ENCODE measurements around the gene CBX4. TPM values are rescaled to one million over a fixed set of nuclear protein-coding genes. Genes with fewer than 3 reads are reported as not detected.

CBX4 gene
- polyA plus RNA-seq, 1 donor from 2014 or later: 31.9 TPM

DNA sequence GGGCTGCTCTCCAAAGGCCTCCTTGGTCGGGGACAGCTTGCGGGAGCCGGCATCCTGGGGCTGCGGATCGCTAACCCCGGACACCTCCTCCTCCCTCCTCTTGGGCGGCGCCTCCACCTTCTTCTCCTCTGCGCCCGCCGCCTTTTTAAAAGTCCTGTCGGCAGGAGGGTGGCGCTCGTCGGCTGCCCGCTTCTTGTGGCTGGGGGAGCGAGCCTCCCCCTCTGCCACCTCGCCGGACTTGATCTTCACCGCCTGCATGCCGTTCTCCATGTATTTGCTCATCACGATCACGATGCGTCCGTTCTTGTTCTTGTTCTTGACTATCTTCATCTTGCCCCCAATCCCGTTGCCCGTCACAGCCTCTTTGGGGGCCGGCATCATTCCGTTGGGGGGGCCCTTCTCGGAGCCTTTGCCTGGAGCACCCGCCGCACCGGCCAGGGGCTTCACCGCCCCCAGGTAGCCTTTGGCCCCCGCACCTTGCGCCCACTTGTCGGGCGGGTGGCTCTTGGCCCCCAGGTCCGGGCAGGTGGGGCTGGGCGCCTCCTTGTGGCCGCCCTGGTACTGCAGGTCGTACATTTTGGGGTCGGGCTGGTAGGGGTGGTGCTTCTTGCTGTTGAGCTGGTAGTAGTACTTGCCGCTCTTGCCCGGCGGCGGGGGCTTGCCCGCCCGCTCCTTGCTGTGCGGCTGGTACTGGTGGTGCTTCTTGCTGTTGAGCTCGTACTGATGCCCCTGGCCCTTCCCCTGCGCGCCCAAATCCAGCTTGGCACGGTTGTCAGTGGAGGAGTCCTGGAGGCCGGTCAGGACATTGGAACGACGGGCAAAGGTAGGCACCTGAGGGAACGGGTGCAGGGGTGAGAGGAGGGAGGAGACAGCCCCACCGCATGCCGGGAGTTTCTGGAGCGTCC, 4.4 kb downstream of the CBX4 start (continued):
- TF ChIP-seq SMC3 (conservative IDR thresholded peaks at IDR 0.05; ENCODE audit: poor library complexity) (peak; percentile 66), POLR2AphosphoS5 (IDR thresholded peaks at IDR 0.05) (no peak)

DNA sequence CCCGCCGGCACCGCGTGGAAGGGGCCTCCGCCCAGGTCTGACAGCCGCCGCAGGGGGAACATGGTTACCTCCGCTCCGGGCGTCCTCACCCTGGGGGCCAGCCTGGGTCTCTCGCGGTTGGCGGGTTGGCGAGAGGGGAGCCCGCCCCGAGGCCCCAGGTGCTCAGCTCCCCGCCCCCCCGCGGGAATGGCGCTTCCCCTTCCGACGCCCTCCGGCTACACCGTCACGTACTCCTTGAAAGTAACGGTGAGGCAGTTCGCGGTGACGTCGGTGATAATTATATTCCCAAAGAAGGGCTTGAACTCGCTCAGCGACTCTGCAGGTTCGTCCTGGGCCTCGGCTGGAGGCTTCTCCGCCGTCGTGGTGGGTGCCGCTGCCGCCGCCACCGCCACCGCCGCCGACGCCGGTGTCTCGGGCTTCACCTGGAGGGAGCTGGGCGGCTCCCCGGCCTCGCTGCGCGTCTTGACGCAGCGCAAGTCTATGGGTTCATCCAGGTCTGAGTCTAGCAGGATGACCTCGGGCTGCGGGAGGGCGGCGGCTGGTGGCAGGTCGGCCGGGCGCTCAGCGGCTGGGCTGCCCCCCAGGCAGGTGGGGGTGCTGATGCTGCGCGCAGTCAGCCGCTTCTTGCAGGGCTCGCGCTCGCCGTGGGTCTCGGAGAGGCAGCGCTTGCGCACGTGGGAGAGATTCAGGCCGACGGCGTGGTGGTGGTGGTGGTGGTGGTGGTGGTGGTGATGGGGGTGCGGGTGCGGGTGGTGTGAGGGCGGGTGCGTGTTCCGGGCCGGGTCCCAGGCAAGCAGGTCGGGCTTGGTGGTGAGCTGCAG, 5.3 kb downstream of the CBX4 start:
- Histone ChIP-seq H3K4me3 (ENCODE audit: low read length) (peak overlapping the region; percentile 83), H3K4me2 (ENCODE audit: low read length) (peak overlapping the region; percentile 62), H3K27me3 (ENCODE audit: insufficient read depth, low read depth, low read length) (peaks cover 18% of the 10 kb centered on the region)

More for the DNA sequence above, 5.3 kb downstream of the CBX4 start:
- H3K9ac ChIP-seq (ENCODE audit: low read length): peak overlapping the region; percentile 36
- TF ChIP-seq RAD21 (conservative IDR thresholded peaks at IDR 0.05) (no peak), SMC3 (conservative IDR thresholded peaks at IDR 0.05; ENCODE audit: poor library complexity) (no peak), EZH2 (IDR thresholded peaks at IDR 0.05; ENCODE audit: borderline replicate concordance, insufficient read depth, low read length, poor library complexity, severe bottlenecking) (no peak), POLR2AphosphoS5 (IDR thresholded peaks at IDR 0.05) (no peak), EP300 (conservative IDR thresholded peaks at IDR 0.05; ENCODE audit: poor library complexity, severe bottlenecking) (no peak)
- TF ChIP-seq, protein P1, sequence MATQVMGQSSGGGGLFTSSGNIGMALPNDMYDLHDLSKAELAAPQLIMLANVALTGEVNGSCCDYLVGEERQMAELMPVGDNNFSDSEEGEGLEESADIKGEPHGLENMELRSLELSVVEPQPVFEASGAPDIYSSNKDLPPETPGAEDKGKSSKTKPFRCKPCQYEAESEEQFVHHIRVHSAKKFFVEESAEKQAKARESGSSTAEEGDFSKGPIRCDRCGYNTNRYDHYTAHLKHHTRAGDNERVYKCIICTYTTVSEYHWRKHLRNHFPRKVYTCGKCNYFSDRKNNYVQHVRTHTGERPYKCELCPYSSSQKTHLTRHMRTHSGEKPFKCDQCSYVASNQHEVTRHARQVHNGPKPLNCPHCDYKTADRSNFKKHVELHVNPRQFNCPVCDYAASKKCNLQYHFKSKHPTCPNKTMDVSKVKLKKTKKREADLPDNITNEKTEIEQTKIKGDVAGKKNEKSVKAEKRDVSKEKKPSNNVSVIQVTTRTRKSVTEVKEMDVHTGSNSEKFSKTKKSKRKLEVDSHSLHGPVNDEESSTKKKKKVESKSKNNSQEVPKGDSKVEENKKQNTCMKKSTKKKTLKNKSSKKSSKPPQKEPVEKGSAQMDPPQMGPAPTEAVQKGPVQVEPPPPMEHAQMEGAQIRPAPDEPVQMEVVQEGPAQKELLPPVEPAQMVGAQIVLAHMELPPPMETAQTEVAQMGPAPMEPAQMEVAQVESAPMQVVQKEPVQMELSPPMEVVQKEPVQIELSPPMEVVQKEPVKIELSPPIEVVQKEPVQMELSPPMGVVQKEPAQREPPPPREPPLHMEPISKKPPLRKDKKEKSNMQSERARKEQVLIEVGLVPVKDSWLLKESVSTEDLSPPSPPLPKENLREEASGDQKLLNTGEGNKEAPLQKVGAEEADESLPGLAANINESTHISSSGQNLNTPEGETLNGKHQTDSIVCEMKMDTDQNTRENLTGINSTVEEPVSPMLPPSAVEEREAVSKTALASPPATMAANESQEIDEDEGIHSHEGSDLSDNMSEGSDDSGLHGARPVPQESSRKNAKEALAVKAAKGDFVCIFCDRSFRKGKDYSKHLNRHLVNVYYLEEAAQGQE (IDR thresholded peaks at IDR 0.05; ENCODE audit: borderline replicate concordance): no peak
- TF ChIP-seq, protein P2, sequence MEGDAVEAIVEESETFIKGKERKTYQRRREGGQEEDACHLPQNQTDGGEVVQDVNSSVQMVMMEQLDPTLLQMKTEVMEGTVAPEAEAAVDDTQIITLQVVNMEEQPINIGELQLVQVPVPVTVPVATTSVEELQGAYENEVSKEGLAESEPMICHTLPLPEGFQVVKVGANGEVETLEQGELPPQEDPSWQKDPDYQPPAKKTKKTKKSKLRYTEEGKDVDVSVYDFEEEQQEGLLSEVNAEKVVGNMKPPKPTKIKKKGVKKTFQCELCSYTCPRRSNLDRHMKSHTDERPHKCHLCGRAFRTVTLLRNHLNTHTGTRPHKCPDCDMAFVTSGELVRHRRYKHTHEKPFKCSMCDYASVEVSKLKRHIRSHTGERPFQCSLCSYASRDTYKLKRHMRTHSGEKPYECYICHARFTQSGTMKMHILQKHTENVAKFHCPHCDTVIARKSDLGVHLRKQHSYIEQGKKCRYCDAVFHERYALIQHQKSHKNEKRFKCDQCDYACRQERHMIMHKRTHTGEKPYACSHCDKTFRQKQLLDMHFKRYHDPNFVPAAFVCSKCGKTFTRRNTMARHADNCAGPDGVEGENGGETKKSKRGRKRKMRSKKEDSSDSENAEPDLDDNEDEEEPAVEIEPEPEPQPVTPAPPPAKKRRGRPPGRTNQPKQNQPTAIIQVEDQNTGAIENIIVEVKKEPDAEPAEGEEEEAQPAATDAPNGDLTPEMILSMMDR (IDR thresholded peaks at IDR 0.05; ENCODE audit: poor library complexity, severe bottlenecking): no peak
- peaks cover 43% of the 10 kb centered on the region for H3K79me2 ChIP-seq (replicated peaks; ENCODE audit: insufficient read depth, low read length)
- H3K9me3 ChIP-seq (ENCODE audit: low read length): no peaks in the 10 kb centered on the region
- H2AFZ ChIP-seq (ENCODE audit: low read depth, low read length): no peak overlapping the region
- no peak overlapping the region for H3K27ac ChIP-seq (ENCODE audit: low read length)
- H3K36me3 ChIP-seq (ENCODE audit: insufficient read depth, low read length): no peaks in the 10 kb centered on the region
- peaks cover 3% of the 10 kb centered on the region for H3F3A ChIP-seq (ENCODE audit: insufficient read depth, low read length, poor library complexity, severe bottlenecking)
- H3K9me2 ChIP-seq (ENCODE audit: insufficient read depth, low read length): no peaks in the 10 kb centered on the region
- peaks cover 48% of the 10 kb centered on the region for H4K20me1 ChIP-seq (ENCODE audit: insufficient read depth)
